ENCODE results near the gene H2AZ2. TPM values are rescaled to one million over a fixed set of nuclear protein-coding genes. Genes with fewer than 3 reads are reported as not detected.

The H2AZ2 gene
- polyA plus RNA-seq (ENCODE audit: insufficient read depth in 1 of 5, insufficient read length in 5 of 5, low replicate concordance in 1 of 5) = 100 to 1,000 TPM; 178 to 285 (median 226) TPM
- long read RNA-seq, donor 1, transcript H2AFV-203 (4 exons, 596 nt) = minor isoform, 6 of 131 reads
- long read RNA-seq, donor 1, transcript H2AFV-202 (5 exons, 752 nt) = major isoform, 62 of 131 reads
- long read RNA-seq, donor 1, partial matches to known transcripts = 56 of 131 reads
- long read RNA-seq, donor 1, other reads (novel, unspliced or antisense) = 0 of 131 reads
- long read RNA-seq, donor 2, transcript H2AFV-202 (5 exons, 752 nt) = major isoform, 61 of 142 reads
- long read RNA-seq, donor 2, partial matches to known transcripts = 74 of 142 reads
- long read RNA-seq, donor 2, other reads (novel, unspliced or antisense) = 0 of 142 reads
- long read RNA-seq, donor 3, transcript H2AFV-202 (5 exons, 752 nt) = major isoform, 64 of 121 reads
- long read RNA-seq, donor 3, transcript H2AFV-204 (4 exons, 687 nt) = minor isoform, 5 of 121 reads
- long read RNA-seq, donor 3, partial matches to known transcripts = 40 of 121 reads
- long read RNA-seq, donor 3, other reads (novel, unspliced or antisense) = 5 of 121 reads
- long read RNA-seq, donor 4, transcript H2AFV-202 (5 exons, 752 nt) = major isoform, 47 of 83 reads
- long read RNA-seq, donor 4, partial matches to known transcripts = 29 of 83 reads
- long read RNA-seq, donor 4, other reads (novel, unspliced or antisense) = 0 of 83 reads
- long read RNA-seq, donor 5, transcript H2AFV-202 (5 exons, 752 nt) = major isoform, 92 of 191 reads
- long read RNA-seq, donor 5, transcript H2AFV-207 (4 exons, 1,041 nt) = minor isoform, 8 of 191 reads
- long read RNA-seq, donor 5, transcript H2AFV-204 (4 exons, 687 nt) = minor isoform, 8 of 191 reads
- long read RNA-seq, donor 5, transcript H2AFV-205 (4 exons, 628 nt) = minor isoform, 11 of 191 reads
- long read RNA-seq, donor 5, partial matches to known transcripts = 60 of 191 reads
- long read RNA-seq, donor 5, other reads (novel, unspliced or antisense) = 6 of 191 reads
- long read RNA-seq, donor 6, transcript H2AFV-202 (5 exons, 752 nt) = major isoform, 60 of 108 reads
- long read RNA-seq, donor 6, transcript H2AFV-207 (4 exons, 1,041 nt) = minor isoform, 8 of 108 reads
- long read RNA-seq, donor 6, partial matches to known transcripts = 31 of 108 reads
- long read RNA-seq, donor 6, other reads (novel, unspliced or antisense) = 0 of 108 reads
- long read RNA-seq, donor 7, transcript H2AFV-202 (5 exons, 752 nt) = major isoform, 54 of 118 reads
- long read RNA-seq, donor 7, partial matches to known transcripts = 54 of 118 reads
- long read RNA-seq, donor 7, other reads (novel, unspliced or antisense) = 0 of 118 reads
- long read RNA-seq, donor 8, transcript H2AFV-202 (5 exons, 752 nt) = major isoform, 26 of 66 reads
- long read RNA-seq, donor 8, partial matches to known transcripts = 35 of 66 reads
- long read RNA-seq, donor 8, other reads (novel, unspliced or antisense) = 0 of 66 reads

GRCh38 chr7:44847920-44848634 is at the start of gene H2AZ2:
Gene H2AZ2 (minus strand): TSS chr7:44848087. CDS start chr7:44847971, 116 bp downstream.
- DNase-seq = peak; percentile 100

GRCh38 chr7:44897309-44897708 is 49.4 kb upstream of the H2AZ2 start:
- DNase-seq = no peak

- DNase-seq = no peak
Measured at GRCh38 chr7:44894888-44895580, 47.1 kb upstream of the H2AZ2 start.

- DNase-seq = no peak
Measured at GRCh38 chr7:44893710-44894234, 45.9 kb upstream of the H2AZ2 start.

GRCh38 chr7:44891791-44892190 is 43.9 kb upstream of the H2AZ2 start:
- no peak for DNase-seq

- no peak for DNase-seq
Measured at GRCh38 chr7:44891372-44891771, 43.5 kb upstream of the H2AZ2 start.

- no peak for DNase-seq
Measured at GRCh38 chr7:44889086-44889781, 41.3 kb upstream of the H2AZ2 start.

GRCh38 chr7:44887293-44887692 is 39.4 kb upstream of the H2AZ2 start:
- DNase-seq = no peak

GRCh38 chr7:44885394-44886317 is 37.8 kb upstream of the H2AZ2 start, which contains the start of gene PURB:
Gene PURB (minus strand): TSS chr7:44885530. CDS start chr7:44885348, 182 bp downstream.
- peak; percentile 94 for DNase-seq

GRCh38 chr7:44884621-44885393 is 36.9 kb upstream of the H2AZ2 start:
- peak; percentile 55 to 58 for DNase-seq

- DNase-seq = no peak
Measured at GRCh38 chr7:44883961-44884620, 36.2 kb upstream of the H2AZ2 start.

- no peak for DNase-seq
Measured at GRCh38 chr7:44882899-44883298, 35.0 kb upstream of the H2AZ2 start.

GRCh38 chr7:44881610-44882009 is 33.7 kb upstream of the H2AZ2 start:
- no peak for DNase-seq

GRCh38 chr7:44881066-44881600 is 33.2 kb upstream of the H2AZ2 start:
- no peak for DNase-seq

GRCh38 chr7:44880317-44881018 is 32.6 kb upstream of the H2AZ2 start:
- no peak for DNase-seq

- DNase-seq = no peak
Measured at GRCh38 chr7:44876393-44876792, 28.5 kb upstream of the H2AZ2 start.
